Type B pancreatic cell (in vitro differentiated cells): ENCODE measurements around the gene PRKRIP1. TPM values are rescaled to one million over a fixed set of nuclear protein-coding genes. Genes with fewer than 3 reads are reported as not detected.
A peak's percentile ranks its signal among the peaks of the same experiment; 100 is the strongest.
"Not testable (repeated sequence)": the region's sequence is repeated elsewhere in the genome, so short reads cannot be mapped to it uniquely, and the experiment has no call there.

ENCODE experiments used
- DNase-seq: peaks from one replicate; pipeline ENCODE4 v3.0.0; 2021; ENCODE audit warnings: mixed read lengths; ENCODE audit not compliant: unreplicated experiment; ENCODE audit errors: extremely low spot score
- H3K27ac Mint-ChIP-seq: 2 replicates; pipeline ENCODE4 v1.8.0; 2021; ENCODE audit warnings: mild to moderate bottlenecking, mixed read lengths
- H3K27me3 Mint-ChIP-seq: 2 replicates; pipeline ENCODE4 v1.8.0; 2021; ENCODE audit warnings: mixed read lengths
- H3K36me3 Mint-ChIP-seq: 2 replicates; pipeline ENCODE4 v1.8.0; 2021; ENCODE audit warnings: mixed read lengths
- H3K4me1 Mint-ChIP-seq: one replicate; pipeline ENCODE4 v1.8.0; 2021; ENCODE audit warnings: mixed read lengths; ENCODE audit not compliant: unreplicated experiment
- H3K4me3 Mint-ChIP-seq: 2 replicates; pipeline ENCODE4 v1.8.0; 2021; ENCODE audit warnings: mild to moderate bottlenecking, mixed read lengths
- H3K9me3 Mint-ChIP-seq: 2 replicates; pipeline ENCODE4 v1.8.0; 2021; ENCODE audit warnings: mixed read lengths
- microRNA-seq: library from miRNA; unstranded; fragments of <30 nt; microRNA quantifications from one replicate; pipeline ENCODE4, GENCODE V29; 2020
- total RNA-seq: library from RNA; stranded (reverse); gene quantifications from 2 replicates; pipeline ENCODE4 v1.2.1, GENCODE V29; 2021; ENCODE audit warnings: low replicate concordance
- TF ChIP-seq, protein P1 (sequence below): fragments of 200-600 bp; sonication (generic); conservative IDR thresholded peaks from 2 replicates; pipeline ENCODE4 v1.5.0; 2021; ENCODE audit warnings: antibody characterized with exemption, mild to moderate bottlenecking

Gene PRKRIP1
- total RNA-seq, 1 donor from 2014 or later: 34.0 TPM

DNA sequence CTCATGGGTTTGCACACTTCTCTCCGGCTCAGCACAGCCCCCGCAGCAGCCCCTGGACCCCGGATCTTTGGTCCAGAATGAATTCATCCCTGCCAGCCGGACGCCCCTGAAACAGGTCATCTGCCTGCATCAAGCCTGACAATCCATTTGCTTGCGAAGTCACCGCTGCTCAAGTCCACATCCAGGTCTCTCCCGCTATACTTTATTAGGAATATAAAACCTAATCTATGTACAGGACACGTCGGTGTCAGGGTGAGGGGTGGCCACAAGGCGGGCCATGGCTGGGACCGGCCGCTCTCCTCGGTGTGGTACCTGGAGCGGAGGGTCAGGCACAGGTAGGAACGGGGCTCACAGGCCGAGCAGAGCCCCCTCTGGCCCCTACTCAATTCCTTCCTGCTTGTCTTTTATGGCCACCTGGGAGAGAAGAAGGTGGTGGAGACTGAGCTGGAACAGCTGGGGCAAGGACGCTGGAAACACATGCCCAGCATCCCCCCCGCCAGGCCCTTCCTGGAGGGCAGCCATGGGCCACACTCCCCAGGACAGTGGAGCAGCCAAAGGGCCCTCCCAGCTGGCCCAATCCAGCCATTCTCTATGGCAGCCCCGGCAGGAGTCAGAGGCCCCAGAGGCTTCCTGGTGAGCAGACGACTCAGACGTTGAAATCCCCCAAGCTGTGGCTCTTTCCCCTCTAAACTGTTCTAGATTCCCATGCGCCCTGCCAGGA lies 77.3 kb downstream of the PRKRIP1 start:
- Mint-ChIP-seq H3K4me1 (no peaks in the 10 kb centered on the region), H3K36me3 (no peaks in the 10 kb centered on the region), H3K4me3 (no peak overlapping the region), H3K27me3 (no peaks in the 10 kb centered on the region), H3K9me3 (no peaks in the 10 kb centered on the region), H3K27ac (no peak overlapping the region)
- peak; percentile 56 for DNase-seq
- TF ChIP-seq, protein P1, sequence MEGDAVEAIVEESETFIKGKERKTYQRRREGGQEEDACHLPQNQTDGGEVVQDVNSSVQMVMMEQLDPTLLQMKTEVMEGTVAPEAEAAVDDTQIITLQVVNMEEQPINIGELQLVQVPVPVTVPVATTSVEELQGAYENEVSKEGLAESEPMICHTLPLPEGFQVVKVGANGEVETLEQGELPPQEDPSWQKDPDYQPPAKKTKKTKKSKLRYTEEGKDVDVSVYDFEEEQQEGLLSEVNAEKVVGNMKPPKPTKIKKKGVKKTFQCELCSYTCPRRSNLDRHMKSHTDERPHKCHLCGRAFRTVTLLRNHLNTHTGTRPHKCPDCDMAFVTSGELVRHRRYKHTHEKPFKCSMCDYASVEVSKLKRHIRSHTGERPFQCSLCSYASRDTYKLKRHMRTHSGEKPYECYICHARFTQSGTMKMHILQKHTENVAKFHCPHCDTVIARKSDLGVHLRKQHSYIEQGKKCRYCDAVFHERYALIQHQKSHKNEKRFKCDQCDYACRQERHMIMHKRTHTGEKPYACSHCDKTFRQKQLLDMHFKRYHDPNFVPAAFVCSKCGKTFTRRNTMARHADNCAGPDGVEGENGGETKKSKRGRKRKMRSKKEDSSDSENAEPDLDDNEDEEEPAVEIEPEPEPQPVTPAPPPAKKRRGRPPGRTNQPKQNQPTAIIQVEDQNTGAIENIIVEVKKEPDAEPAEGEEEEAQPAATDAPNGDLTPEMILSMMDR: no peak

DNA sequence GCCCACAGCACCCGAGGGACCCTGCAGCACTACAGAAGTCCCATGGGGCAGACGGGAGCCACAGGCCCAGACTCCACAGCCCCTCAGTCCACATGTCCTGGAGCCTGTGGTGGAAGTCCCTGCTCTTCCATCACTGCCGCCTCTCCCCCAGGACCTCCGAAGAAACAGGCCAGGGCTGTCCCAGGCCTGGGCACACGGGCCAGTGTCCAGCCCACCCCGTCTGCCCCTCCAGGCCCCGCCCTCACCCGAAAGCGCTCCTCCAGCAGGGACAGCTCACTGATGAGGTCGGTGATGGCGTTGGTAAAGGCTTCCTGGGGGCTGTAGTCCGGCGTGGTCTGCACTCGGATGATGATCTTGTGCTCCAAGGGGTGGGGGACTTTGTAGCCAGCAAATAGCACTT lies 78.0 kb downstream of the PRKRIP1 start:
- H3K9me3 Mint-ChIP-seq, H3K4me3 Mint-ChIP-seq, H3K36me3 Mint-ChIP-seq, H3K4me1 Mint-ChIP-seq, H3K27me3 Mint-ChIP-seq, H3K27ac Mint-ChIP-seq: not testable (repeated sequence)
- peak; percentile 49 for DNase-seq

DNA sequence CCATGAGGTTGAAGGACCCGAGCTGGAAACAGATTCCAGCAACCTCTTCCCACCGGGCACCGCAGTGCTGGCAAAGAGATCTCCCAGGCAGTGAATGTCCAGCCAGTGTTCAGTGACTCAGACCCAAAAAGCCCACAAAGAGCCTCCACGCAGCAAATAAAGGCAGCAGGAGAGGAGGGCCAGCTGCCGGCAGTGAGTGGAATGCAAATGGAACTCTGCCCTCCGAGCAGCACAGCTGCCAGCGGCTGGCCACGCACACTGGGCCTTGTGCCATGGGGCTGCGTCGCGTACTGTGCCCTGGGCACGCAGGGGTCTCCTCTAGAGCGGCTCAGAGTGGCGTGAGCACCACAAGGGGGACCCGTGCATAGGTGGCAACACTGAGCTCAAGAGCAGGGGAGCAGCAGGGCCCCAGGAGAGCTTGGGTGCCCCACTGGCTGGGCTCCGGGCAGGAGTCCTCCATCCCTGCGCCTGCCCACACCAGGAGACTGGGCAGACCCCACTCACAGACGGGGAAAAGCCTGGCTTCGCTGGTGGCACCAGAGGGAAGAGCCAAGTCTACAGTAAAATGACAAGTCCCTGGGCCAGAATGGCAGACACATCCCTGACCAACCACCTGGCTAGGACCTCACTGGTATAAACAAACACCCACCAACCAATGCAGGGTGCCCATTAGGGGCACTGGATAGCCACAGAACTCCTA lies 78.7 kb downstream of the PRKRIP1 start:
- not testable (repeated sequence) for H3K27me3 Mint-ChIP-seq, H3K4me3 Mint-ChIP-seq, H3K4me1 Mint-ChIP-seq, H3K27ac Mint-ChIP-seq, H3K36me3 Mint-ChIP-seq, H3K9me3 Mint-ChIP-seq
- peak; percentile 27 for DNase-seq

Small RNAs within 50 kb of the gene (microRNA-seq; reads per million reads assigned to microRNA genes)
- not detected for gene MIR4467
- gene MIR5090: 3.0 reads per million, percentile 5 among the genes with 10 or more reads in this experiment
- gene MIR548O: not detected

Other genes starting within 250 kb of the PRKRIP1 start
- 9.5 and 15.5 TPM in 2 replicates for gene SH2B2, start 109.5 kb upstream of the PRKRIP1 start, total RNA-seq
- gene SPDYE6, start 39.9 kb upstream of the PRKRIP1 start, total RNA-seq: not detected in 2 replicates
- 23.1 and 34.9 TPM in 2 replicates for gene ORAI2, start 37.2 kb downstream of the PRKRIP1 start, total RNA-seq
- gene ALKBH4, start 68.5 kb downstream of the PRKRIP1 start, total RNA-seq: 11.2 and 13.3 TPM in 2 replicates
- gene LRWD1, start 68.6 kb downstream of the PRKRIP1 start, total RNA-seq: 16.5 and 23.5 TPM in 2 replicates
- 45.2 and 48.1 TPM in 2 replicates for gene POLR2J, start 82.6 kb downstream of the PRKRIP1 start, total RNA-seq
- 5.5 and 7.1 TPM in 2 replicates for gene RASA4B, start 121.4 kb downstream of the PRKRIP1 start, total RNA-seq
- 19.5 and 19.8 TPM in 2 replicates for gene UPK3BL2, start 147.3 kb downstream of the PRKRIP1 start, total RNA-seq
- gene SPDYE2, start 154.9 kb downstream of the PRKRIP1 start, total RNA-seq: not detected in 2 replicates
- 13.2 and 24.0 TPM in 2 replicates for gene POLR2J3, start 176.2 kb downstream of the PRKRIP1 start, total RNA-seq
- gene RASA4, start 220.4 kb downstream of the PRKRIP1 start, total RNA-seq: 14.6 and 23.5 TPM in 2 replicates
- gene UPK3BL1, start 246.4 kb downstream of the PRKRIP1 start, total RNA-seq: 53.3 and 77.1 TPM in 2 replicates